Sigmoid colon (tissue), 4 donors: ENCODE measurements around the gene SLIT1.

Experiments used
- CTCF ChIP-seq, 4 experiments: fragments of 450-650 bp in 3 of 4; fragments of 200-600 bp in 1 of 4; IDR thresholded peaks; one replicate each; pipeline ENCODE4 v1.5.1; 2016 to 2019; ENCODE audit warnings: antibody characterized with exemption in 4 of 4, mild to moderate bottlenecking in 3 of 4, moderate library complexity in 2 of 4
- EP300 ChIP-seq, 4 donors: sonication (generic); formaldehyde crosslinking; IDR thresholded peaks; one replicate each; pipeline ENCODE4 v1.6.1; 2017; ENCODE audit warnings: antibody characterized with exemption in 4 of 4
- POLR2A ChIP-seq, 2 donors: fragments of 450-650 bp; IDR thresholded peaks; one replicate each; pipeline ENCODE4 v1.6.1; 2016; ENCODE audit warnings: antibody characterized with exemption in 2 of 2, mild to moderate bottlenecking in 2 of 2, moderate library complexity in 2 of 2
- POLR2AphosphoS5 ChIP-seq, 4 donors: sonication (generic); formaldehyde crosslinking; IDR thresholded peaks; one replicate each; pipeline ENCODE4 v1.6.1; 2017; ENCODE audit warnings: antibody characterized with exemption in 4 of 4

GRCh38 chr10:97013568-97013967 lies 172.2 kb downstream of the SLIT1 start:
- TF ChIP-seq CTCF (IDR thresholded peaks at IDR 0.05) (no peak), POLR2A (IDR thresholded peaks at IDR 0.05) (no peak), EP300 (IDR thresholded peaks at IDR 0.05) (no peak), POLR2AphosphoS5 (IDR thresholded peaks at IDR 0.05) (no peak)
